ENCODE measurements around the gene TWSG1. TPM values are rescaled to one million over a fixed set of nuclear protein-coding genes. Genes with fewer than 3 reads are reported as not detected.

The TWSG1 gene
- total RNA-seq, 5 donors from 2014 or later (not counting 1 experiment from before 2014, with no cell fraction given), result 1.8 to 6.2 (median 4.4) TPM

DNA sequence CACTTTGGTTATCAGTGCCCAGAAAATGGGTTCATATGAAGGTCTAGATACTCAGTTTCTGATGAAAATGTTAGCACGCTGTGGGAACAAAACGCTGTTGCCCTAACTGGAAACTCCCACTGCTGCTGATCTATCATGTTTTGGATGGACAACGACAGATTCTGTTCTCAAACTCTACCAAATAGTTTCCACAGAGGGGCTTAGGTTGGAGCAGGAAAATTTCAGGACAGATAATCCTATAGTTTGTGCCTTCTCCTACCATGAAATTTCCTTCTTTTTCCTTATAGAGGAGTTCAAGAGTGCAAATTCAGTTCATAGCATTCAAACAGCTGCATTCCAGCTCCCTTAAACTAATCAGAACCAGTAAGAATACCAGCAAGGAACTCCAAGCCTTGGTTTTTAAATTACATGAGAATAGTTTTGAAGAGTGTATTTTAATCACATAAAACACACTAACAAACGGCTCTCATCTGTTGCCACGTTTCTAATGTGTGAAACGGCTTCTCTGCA lies 82.0 kb downstream of the TWSG1 start:
- POLR2A ChIA-PET, result no interaction called here

DNA sequence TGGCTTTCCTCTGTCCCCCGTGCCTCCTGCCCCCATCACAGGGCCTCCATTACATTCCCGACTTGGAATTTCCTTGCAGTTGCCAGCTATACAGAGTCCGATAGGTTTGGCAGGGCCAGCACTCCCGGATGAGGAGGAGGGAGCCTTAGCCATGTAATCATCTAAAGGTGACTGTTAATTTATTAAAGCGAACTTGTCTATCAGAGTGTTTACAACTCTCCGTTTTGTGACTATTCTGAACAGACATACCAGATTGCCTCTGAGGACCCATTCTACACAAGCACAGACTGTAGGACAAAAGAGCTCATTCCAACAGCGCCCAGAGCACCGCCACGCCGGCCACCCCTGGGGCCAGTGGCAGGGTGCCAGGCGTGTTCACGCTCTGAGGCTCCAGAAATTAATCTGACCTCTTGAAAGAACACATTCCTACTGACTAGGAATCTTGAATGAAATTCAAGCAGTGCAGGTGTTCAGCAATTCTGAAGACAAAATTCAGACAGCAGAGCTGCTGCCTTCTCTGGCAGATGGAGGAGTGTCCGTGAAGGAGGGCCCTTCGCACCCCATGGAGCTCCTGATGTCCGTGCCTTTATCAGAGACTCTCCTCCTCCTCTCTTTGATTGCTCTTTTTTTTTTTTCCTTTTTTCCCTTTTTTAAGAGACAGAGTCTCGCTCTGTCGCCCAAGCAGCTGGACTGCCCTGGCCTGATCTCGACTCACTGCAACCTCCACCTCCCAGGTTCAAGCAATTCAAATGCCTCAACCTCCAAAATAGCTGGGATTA lies 82.7 kb downstream of the TWSG1 start:
- DNase-seq (no peak), ATAC-seq (replicated peaks in 1 of 4) (no peak)
- no peak overlapping the region for H3K4me3 ChIP-seq (ENCODE audit: control insufficient read depth in 1 of 2, extremely low read depth in 1 of 2, low read length in 1 of 2)
- no peaks in the 10 kb centered on the region for H3K4me1 ChIP-seq (ENCODE audit: control insufficient read depth in 1 of 2, extremely low read depth in 1 of 2, insufficient read depth in 2 of 2, low read length in 2 of 2)
- Mint-ChIP-seq H3K36me3 (no peaks in the 10 kb centered on the region), H3K9me3 (no peaks in the 10 kb centered on the region), H3K27ac (no peak overlapping the region), H3K4me1 (no peaks in the 10 kb centered on the region), H3K4me3 (no peak overlapping the region), H3K27me3 (peaks cover 0 to 1% of the 10 kb centered on the region in 2 donors)
- CTCF ChIA-PET, result no interaction called here
- POLR2A ChIA-PET, result interaction anchor here in 1 of 2 donors (0.7 kb wide), 1 partner anchor 694 kb away, joined by 4 read pairs; no protein-coding TSS in a partner anchor
- peaks cover 0 to 10% of the 10 kb centered on the region in 2 experiments for H3K27me3 ChIP-seq (replicated peaks in 1 of 2; ENCODE audit: control insufficient read depth in 2 of 2, extremely low read depth in 1 of 2, insufficient read depth in 2 of 2, low read length in 1 of 2)
- H3K9me3 ChIP-seq, result no peaks in the 10 kb centered on the region
- no peaks in the 10 kb centered on the region for H3K36me3 ChIP-seq (ENCODE audit: control insufficient read depth in 2 of 2, extremely low read depth in 1 of 2, insufficient read depth in 1 of 2, low read length in 1 of 2)
- H3K27ac ChIP-seq (ENCODE audit: low read length), result no peak overlapping the region
- WGBS (ENCODE audit: insufficient coverage), result 98% methylated on average over 7 of the region's 18 CpGs

More for the DNA sequence above, 82.0 kb downstream of the TWSG1 start:
- no peaks in the 10 kb centered on the region for H3K4me1 ChIP-seq (ENCODE audit: control insufficient read depth in 1 of 2, extremely low read depth in 1 of 2, insufficient read depth in 2 of 2, low read length in 2 of 2)
- CTCF ChIA-PET, result interaction anchor here in 1 of 2 donors (0.5 kb wide), 1 partner anchor 294 kb away, joined by 3 read pairs; no protein-coding TSS in a partner anchor
- ATAC-seq (replicated peaks in 1 of 4), result no peak
- Mint-ChIP-seq H3K27ac (no peak overlapping the region), H3K4me1 (no peaks in the 10 kb centered on the region), H3K4me3 (no peak overlapping the region), H3K36me3 (no peaks in the 10 kb centered on the region), H3K27me3 (peaks cover 0 to 1% of the 10 kb centered on the region in 2 donors), H3K9me3 (no peaks in the 10 kb centered on the region)
- WGBS (ENCODE audit: insufficient coverage), result no CpG with 5 or more reads among the region's 6 CpGs
- H3K27ac ChIP-seq (ENCODE audit: low read length), result no peak overlapping the region
- DNase-seq, result no peak
- H3K27me3 ChIP-seq (replicated peaks in 1 of 2; ENCODE audit: control insufficient read depth in 2 of 2, extremely low read depth in 1 of 2, insufficient read depth in 2 of 2, low read length in 1 of 2), result peaks cover 0 to 7% of the 10 kb centered on the region in 2 experiments
- H3K9me3 ChIP-seq, result no peaks in the 10 kb centered on the region
- no peak overlapping the region for H3K4me3 ChIP-seq (ENCODE audit: control insufficient read depth in 1 of 2, extremely low read depth in 1 of 2, low read length in 1 of 2)
- H3K36me3 ChIP-seq (ENCODE audit: control insufficient read depth in 2 of 2, extremely low read depth in 1 of 2, insufficient read depth in 1 of 2, low read length in 1 of 2), result no peaks in the 10 kb centered on the region

DNA sequence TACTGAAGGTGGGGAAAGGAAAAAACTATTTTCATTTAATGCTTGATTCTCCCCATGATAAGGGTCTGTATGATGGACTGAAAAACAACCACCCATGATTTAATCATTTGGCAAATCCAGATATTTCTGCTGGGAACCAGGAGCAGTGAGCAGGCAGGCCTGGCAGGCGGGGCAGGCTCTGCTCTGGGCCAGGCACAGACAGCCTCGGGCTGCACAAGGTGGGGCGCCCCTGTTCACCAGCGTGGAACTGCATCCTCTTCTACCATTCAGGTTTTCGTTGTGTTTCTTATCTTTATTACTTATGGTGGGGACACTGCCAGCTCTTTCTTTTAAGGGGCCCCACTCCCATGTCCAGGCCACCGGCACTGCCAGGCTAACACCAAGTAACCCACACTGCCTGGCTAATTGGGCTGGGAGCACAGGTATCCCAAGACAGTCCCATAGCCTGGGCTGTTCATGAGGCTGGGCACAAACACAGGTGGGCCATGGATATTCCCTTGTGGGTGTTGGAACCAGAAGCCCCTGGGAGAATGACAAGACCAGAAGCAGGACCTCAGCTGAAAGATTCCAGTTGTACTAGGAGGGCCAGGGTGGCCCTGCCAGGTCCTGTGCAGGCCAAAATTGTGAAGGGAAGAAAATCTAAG lies 83.6 kb downstream of the TWSG1 start:
- Histone ChIP-seq H3K4me3 (ENCODE audit: control insufficient read depth in 1 of 2, extremely low read depth in 1 of 2, low read length in 1 of 2) (no peak overlapping the region), H3K36me3 (ENCODE audit: control insufficient read depth in 2 of 2, extremely low read depth in 1 of 2, insufficient read depth in 1 of 2, low read length in 1 of 2) (no peaks in the 10 kb centered on the region), H3K9me3 (no peaks in the 10 kb centered on the region), H3K4me1 (ENCODE audit: control insufficient read depth in 1 of 2, extremely low read depth in 1 of 2, insufficient read depth in 2 of 2, low read length in 2 of 2) (no peaks in the 10 kb centered on the region), H3K27me3 (replicated peaks in 1 of 2; ENCODE audit: control insufficient read depth in 2 of 2, extremely low read depth in 1 of 2, insufficient read depth in 2 of 2, low read length in 1 of 2) (peaks cover 0 to 10% of the 10 kb centered on the region in 2 experiments), H3K27ac (ENCODE audit: low read length) (no peak overlapping the region)
- CTCF ChIA-PET, result no interaction called here
- Mint-ChIP-seq H3K27ac (no peak overlapping the region), H3K9me3 (no peaks in the 10 kb centered on the region), H3K36me3 (no peaks in the 10 kb centered on the region), H3K4me1 (no peaks in the 10 kb centered on the region), H3K4me3 (no peak overlapping the region), H3K27me3 (peaks cover 0 to 1% of the 10 kb centered on the region in 2 donors)
- DNase-seq, result no peak
- peak in 1 of 4 experiments; percentile 19 for ATAC-seq (replicated peaks in 1 of 4)
- POLR2A ChIA-PET, result interaction anchor here in 1 of 2 donors (0.7 kb wide), 1 partner anchor 694 kb away, joined by 4 read pairs; no protein-coding TSS in a partner anchor
- WGBS (ENCODE audit: insufficient coverage), result 100% methylated on average over 1 of the region's 6 CpGs

DNA sequence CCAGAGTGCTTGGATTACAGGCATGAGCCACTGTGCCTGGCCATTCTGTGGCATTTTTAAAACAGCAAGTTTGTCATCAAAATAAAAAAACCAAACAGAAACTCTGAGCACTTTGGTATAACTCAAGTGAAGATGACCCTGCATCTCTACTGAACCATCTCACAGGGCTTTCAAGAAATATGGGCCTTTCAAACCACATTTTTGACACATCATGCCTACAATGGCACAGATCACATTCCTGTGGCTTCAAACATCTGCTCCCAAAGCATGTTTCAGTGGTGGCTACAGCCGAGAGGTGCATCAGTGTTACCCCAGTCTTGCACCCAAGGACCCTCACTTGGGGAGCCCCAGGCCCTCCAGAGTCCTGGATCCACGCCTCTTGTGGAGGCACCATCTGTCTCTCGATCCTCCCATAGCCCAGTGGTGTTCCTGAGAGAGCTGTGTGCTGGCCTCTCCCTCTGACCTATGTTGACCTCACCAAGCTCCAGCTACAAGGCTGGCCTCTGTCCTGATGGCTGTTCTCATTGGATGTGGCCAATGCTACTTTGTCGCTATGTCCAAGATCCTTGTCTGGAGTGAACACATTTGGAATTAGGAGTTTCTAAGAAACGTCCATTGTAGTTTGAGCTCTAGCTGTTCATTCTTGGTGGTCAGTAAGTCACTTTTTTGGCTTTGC lies 85.5 kb downstream of the TWSG1 start:
- 48% methylated on average over 4 of the region's 5 CpGs for WGBS (ENCODE audit: insufficient coverage)
- POLR2A ChIA-PET, result no interaction called here
- Histone ChIP-seq H3K4me3 (ENCODE audit: control insufficient read depth in 1 of 2, extremely low read depth in 1 of 2, low read length in 1 of 2) (no peak overlapping the region), H3K27me3 (replicated peaks in 1 of 2; ENCODE audit: control insufficient read depth in 2 of 2, extremely low read depth in 1 of 2, insufficient read depth in 2 of 2, low read length in 1 of 2) (peaks cover 0 to 10% of the 10 kb centered on the region in 2 experiments), H3K9me3 (no peaks in the 10 kb centered on the region), H3K4me1 (ENCODE audit: control insufficient read depth in 1 of 2, extremely low read depth in 1 of 2, insufficient read depth in 2 of 2, low read length in 2 of 2) (no peaks in the 10 kb centered on the region), H3K36me3 (ENCODE audit: control insufficient read depth in 2 of 2, extremely low read depth in 1 of 2, insufficient read depth in 1 of 2, low read length in 1 of 2) (no peaks in the 10 kb centered on the region), H3K27ac (ENCODE audit: low read length) (no peak overlapping the region)
- Mint-ChIP-seq H3K4me1 (no peaks in the 10 kb centered on the region), H3K36me3 (no peaks in the 10 kb centered on the region), H3K4me3 (no peak overlapping the region), H3K9me3 (no peaks in the 10 kb centered on the region), H3K27me3 (peaks cover 0 to 1% of the 10 kb centered on the region in 2 donors), H3K27ac (no peak overlapping the region)
- ATAC-seq (replicated peaks in 1 of 4) (no peak), DNase-seq (no peak)
- CTCF ChIA-PET, result no interaction called here

DNA sequence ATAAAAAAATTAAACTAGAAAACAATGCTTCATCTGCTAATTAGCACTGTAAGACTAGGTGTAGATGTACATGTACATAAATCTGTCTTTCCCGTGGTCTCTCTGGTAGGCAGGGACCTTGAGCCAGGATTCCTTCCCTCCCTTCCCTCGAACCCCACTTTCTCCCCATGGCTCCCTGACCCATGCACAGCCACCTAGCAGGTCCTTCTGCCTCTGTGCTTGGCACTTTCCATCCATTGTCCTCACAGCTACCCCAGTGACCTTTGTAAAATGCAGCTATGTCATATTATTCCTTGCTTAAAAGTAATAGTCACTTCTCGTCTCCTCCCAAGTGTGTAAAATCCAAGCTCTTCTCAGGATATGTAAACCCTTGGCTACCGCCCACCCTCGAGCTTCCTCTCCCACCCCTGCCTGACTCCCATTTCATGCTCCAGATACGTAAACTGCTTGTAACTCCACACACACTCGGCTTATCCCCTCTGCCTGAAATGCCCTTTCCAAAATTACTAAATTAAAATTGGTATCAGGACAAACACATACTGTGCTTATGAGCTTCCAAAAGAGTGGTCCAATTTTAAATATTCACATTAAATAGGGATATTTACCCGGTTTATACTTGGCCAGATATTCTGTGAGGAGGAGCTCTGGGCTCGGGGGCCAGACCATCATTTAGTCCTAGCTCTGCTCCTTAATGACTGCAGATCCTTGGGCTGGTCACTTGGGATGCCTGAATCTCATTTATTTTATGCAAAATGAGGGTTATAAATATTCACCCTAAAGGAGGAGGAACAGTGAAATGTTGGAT lies 86.7 kb downstream of the TWSG1 start:
- DNase-seq, result no peak
- H3K4me3 ChIP-seq (ENCODE audit: control insufficient read depth in 1 of 2, extremely low read depth in 1 of 2, low read length in 1 of 2), result no peak overlapping the region
- no peak overlapping the region for H3K27ac Mint-ChIP-seq
- ATAC-seq (replicated peaks in 1 of 4), result no peak
- POLR2A ChIA-PET, result no interaction called here
- no peaks in the 10 kb centered on the region for H3K4me1 ChIP-seq (ENCODE audit: control insufficient read depth in 1 of 2, extremely low read depth in 1 of 2, insufficient read depth in 2 of 2, low read length in 2 of 2)
- H3K4me3 Mint-ChIP-seq, result no peak overlapping the region
- H3K9me3 ChIP-seq, result no peaks in the 10 kb centered on the region
- no peaks in the 10 kb centered on the region for H3K4me1 Mint-ChIP-seq
- WGBS (ENCODE audit: insufficient coverage), result 59% methylated on average over 5 of the region's 9 CpGs
- peaks cover 0 to 1% of the 10 kb centered on the region in 2 donors for H3K27me3 Mint-ChIP-seq
- H3K27me3 ChIP-seq (replicated peaks in 1 of 2; ENCODE audit: control insufficient read depth in 2 of 2, extremely low read depth in 1 of 2, insufficient read depth in 2 of 2, low read length in 1 of 2), result peaks cover 0 to 10% of the 10 kb centered on the region in 2 experiments
- no peaks in the 10 kb centered on the region for H3K36me3 ChIP-seq (ENCODE audit: control insufficient read depth in 2 of 2, extremely low read depth in 1 of 2, insufficient read depth in 1 of 2, low read length in 1 of 2)
- CTCF ChIA-PET, result no interaction called here
- no peaks in the 10 kb centered on the region for H3K36me3 Mint-ChIP-seq
- no peaks in the 10 kb centered on the region for H3K9me3 Mint-ChIP-seq
- no peak overlapping the region for H3K27ac ChIP-seq (ENCODE audit: low read length)

DNA sequence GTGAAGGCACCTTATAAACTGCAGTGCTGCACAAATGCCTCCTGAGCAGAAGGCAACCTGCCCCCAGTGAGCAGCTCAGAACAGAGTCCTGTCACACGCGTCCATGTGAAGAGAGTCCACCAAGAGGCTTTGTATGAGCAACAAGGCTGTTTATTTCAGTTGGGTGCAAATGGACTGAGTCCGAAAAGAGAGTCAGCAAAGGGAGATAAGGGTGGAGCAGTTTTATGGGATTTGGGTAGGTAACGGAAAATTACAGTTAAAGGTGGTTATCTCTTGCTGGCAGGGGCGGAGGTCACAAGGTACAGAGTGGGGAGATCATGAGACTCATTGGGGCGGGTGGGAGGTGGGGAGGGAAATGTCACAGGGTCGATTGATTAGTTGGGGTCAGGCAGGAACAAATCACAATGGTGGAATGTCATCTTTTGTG lies 87.3 kb downstream of the TWSG1 start:
- peaks cover 0 to 1% of the 10 kb centered on the region in 2 donors for H3K27me3 Mint-ChIP-seq
- ChIA-PET CTCF (no interaction called here), POLR2A (no interaction called here)

More for the DNA sequence above, 87.3 kb downstream of the TWSG1 start:
- DNase-seq (no peak), ATAC-seq (replicated peaks in 1 of 4) (no peak)
- Mint-ChIP-seq H3K9me3 (no peaks in the 10 kb centered on the region), H3K36me3 (no peaks in the 10 kb centered on the region), H3K4me3 (no peak overlapping the region), H3K4me1 (no peaks in the 10 kb centered on the region), H3K27ac (no peak overlapping the region)
- Histone ChIP-seq H3K27me3 (replicated peaks in 1 of 2; ENCODE audit: control insufficient read depth in 2 of 2, extremely low read depth in 1 of 2, insufficient read depth in 2 of 2, low read length in 1 of 2) (peaks cover 0 to 10% of the 10 kb centered on the region in 2 experiments), H3K4me1 (ENCODE audit: control insufficient read depth in 1 of 2, extremely low read depth in 1 of 2, insufficient read depth in 2 of 2, low read length in 2 of 2) (no peaks in the 10 kb centered on the region), H3K4me3 (ENCODE audit: control insufficient read depth in 1 of 2, extremely low read depth in 1 of 2, low read length in 1 of 2) (no peak overlapping the region), H3K36me3 (ENCODE audit: control insufficient read depth in 2 of 2, extremely low read depth in 1 of 2, insufficient read depth in 1 of 2, low read length in 1 of 2) (no peaks in the 10 kb centered on the region), H3K27ac (ENCODE audit: low read length) (no peak overlapping the region), H3K9me3 (no peaks in the 10 kb centered on the region)
- WGBS (ENCODE audit: insufficient coverage), result 78% methylated on average over 7 of the region's 7 CpGs
